ENCODE measurements around the gene BLTP1.

Gene BLTP1

DNA sequence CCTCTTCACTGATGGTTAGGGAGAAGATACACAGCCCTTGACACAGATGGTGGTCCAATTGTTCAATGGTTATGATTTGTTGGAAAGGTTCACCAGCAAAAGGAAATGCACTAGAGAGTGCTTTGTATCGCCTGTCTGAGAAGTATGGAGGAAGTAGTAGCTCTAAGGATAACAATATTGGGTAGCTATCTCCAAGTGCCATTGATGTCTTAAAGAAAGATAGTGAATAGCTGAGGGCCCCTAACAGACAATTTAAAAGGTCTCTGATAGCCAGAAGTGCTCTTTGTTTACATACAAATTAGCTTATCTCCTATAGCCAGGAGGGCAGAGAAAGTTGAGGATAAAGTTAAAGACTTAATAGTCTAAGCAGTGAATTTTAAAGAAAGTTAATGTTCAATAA is 33.9 kb upstream of the BLTP1 start:
- Histone ChIP-seq H3K36me3 (no peaks in the 10 kb centered on the region), H3K27ac (no peak overlapping the region), H3K9me3 (no peaks in the 10 kb centered on the region), H3K4me1 (ENCODE audit: control insufficient read depth in 1 of 2, insufficient read depth in 1 of 2, low read depth in 1 of 2, low read length in 1 of 2) (no peaks in the 10 kb centered on the region), H3K27me3 (no peaks in the 10 kb centered on the region), H3K4me3 (ENCODE audit: low read depth in 1 of 2, low read length in 1 of 2) (no peak overlapping the region)
- TF ChIP-seq, protein P1, sequence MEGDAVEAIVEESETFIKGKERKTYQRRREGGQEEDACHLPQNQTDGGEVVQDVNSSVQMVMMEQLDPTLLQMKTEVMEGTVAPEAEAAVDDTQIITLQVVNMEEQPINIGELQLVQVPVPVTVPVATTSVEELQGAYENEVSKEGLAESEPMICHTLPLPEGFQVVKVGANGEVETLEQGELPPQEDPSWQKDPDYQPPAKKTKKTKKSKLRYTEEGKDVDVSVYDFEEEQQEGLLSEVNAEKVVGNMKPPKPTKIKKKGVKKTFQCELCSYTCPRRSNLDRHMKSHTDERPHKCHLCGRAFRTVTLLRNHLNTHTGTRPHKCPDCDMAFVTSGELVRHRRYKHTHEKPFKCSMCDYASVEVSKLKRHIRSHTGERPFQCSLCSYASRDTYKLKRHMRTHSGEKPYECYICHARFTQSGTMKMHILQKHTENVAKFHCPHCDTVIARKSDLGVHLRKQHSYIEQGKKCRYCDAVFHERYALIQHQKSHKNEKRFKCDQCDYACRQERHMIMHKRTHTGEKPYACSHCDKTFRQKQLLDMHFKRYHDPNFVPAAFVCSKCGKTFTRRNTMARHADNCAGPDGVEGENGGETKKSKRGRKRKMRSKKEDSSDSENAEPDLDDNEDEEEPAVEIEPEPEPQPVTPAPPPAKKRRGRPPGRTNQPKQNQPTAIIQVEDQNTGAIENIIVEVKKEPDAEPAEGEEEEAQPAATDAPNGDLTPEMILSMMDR (IDR thresholded peaks at IDR 0.05), result no peak

DNA sequence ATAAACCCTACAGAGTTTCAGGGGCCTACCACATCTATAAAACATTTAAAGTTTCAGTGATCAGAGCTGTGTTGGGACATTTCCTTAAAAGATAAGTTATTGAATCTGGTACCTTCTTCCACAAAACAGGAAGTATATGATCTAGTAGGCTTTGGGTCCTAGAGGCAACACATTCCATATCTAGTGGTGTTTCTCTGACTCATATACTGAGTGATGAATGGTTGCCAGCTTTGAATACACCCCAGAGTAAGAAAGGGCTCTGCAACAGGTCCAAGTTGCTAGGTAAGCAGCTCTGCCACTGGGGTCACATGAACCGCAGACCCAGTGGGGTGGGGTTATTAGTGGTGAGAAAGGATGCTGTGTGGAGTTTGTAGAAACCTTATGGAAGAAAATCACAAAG is 32.4 kb upstream of the BLTP1 start:
- Histone ChIP-seq H3K9me3 (no peaks in the 10 kb centered on the region), H3K4me1 (ENCODE audit: control insufficient read depth in 1 of 2, insufficient read depth in 1 of 2, low read depth in 1 of 2, low read length in 1 of 2) (peaks cover 0 to 6% of the 10 kb centered on the region in 2 experiments), H3K27ac (no peak overlapping the region), H3K4me3 (ENCODE audit: low read depth in 1 of 2, low read length in 1 of 2) (no peak overlapping the region), H3K36me3 (no peaks in the 10 kb centered on the region), H3K27me3 (no peaks in the 10 kb centered on the region)
- TF ChIP-seq, protein P1 (IDR thresholded peaks at IDR 0.05), result no peak

DNA sequence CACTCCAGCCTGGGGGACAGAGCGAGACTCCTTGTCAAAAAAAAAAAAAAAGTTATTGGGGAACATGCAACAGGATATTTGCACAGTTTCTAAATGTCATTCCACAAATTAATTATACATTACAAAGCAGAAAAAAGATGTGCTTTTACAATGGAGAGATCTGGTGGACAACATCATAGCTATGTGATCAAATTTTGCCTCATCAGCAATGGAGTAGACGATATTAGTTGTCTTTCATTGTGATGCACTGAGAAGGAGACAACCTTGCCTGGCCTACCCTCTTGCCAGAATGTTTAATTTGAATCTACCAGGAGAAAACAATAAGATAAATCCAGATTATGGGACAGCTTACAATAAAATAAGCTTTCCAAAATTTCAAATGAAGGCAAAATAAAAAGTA is 30.5 kb upstream of the BLTP1 start:
- no peaks in the 10 kb centered on the region for H3K9me3 ChIP-seq
- H3K4me1 ChIP-seq (ENCODE audit: control insufficient read depth in 1 of 2, insufficient read depth in 1 of 2, low read depth in 1 of 2, low read length in 1 of 2), result peaks cover 0 to 6% of the 10 kb centered on the region in 2 experiments
- no peak overlapping the region for H3K4me3 ChIP-seq (ENCODE audit: low read depth in 1 of 2, low read length in 1 of 2)
- TF ChIP-seq, protein P1 (IDR thresholded peaks at IDR 0.05), result no peak
- no peak overlapping the region for H3K27ac ChIP-seq
- no peaks in the 10 kb centered on the region for H3K36me3 ChIP-seq
- no peaks in the 10 kb centered on the region for H3K27me3 ChIP-seq

DNA sequence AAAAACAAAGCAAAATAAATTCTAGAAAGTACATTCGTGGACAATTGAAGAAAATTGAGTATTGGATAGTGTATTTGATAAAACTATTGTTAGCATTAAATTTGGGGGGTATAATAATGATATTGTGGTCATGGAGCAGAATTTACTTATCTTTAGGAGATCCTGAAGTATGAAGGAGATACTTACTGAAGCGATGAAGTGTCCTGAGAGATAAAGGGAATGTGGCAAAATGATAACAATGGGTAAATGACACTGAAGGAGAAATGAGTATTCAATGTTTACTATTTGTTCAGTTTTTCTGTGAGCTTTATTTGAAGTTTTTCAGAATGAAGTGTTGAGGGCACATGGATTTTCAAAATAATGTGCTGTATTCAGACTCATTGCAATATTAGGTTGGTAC is 30.0 kb upstream of the BLTP1 start:
- Histone ChIP-seq H3K9me3 (no peaks in the 10 kb centered on the region), H3K36me3 (no peaks in the 10 kb centered on the region), H3K4me1 (ENCODE audit: control insufficient read depth in 1 of 2, insufficient read depth in 1 of 2, low read depth in 1 of 2, low read length in 1 of 2) (peaks cover 0 to 6% of the 10 kb centered on the region in 2 experiments), H3K4me3 (ENCODE audit: low read depth in 1 of 2, low read length in 1 of 2) (no peak overlapping the region), H3K27ac (no peak overlapping the region), H3K27me3 (no peaks in the 10 kb centered on the region)
- TF ChIP-seq, protein P1 (IDR thresholded peaks at IDR 0.05), result no peak

- no peak overlapping the region for H3K4me3 ChIP-seq (ENCODE audit: low read depth in 1 of 2, low read length in 1 of 2)
- no peaks in the 10 kb centered on the region for H3K27me3 ChIP-seq
- H3K36me3 ChIP-seq, result no peaks in the 10 kb centered on the region
- TF ChIP-seq, protein P1 (IDR thresholded peaks at IDR 0.05), result no peak
- no peak overlapping the region for H3K27ac ChIP-seq
- H3K4me1 ChIP-seq (ENCODE audit: control insufficient read depth in 1 of 2, insufficient read depth in 1 of 2, low read depth in 1 of 2, low read length in 1 of 2), result peaks cover 0 to 6% of the 10 kb centered on the region in 2 experiments
- no peaks in the 10 kb centered on the region for H3K9me3 ChIP-seq
Observed at GRCh38 chr4:122129061-122129460, 23.1 kb upstream of the BLTP1 start.
